ENCODE results near the gene AKAP6. TPM values are rescaled to one million over a fixed set of nuclear protein-coding genes. Genes with fewer than 3 reads are reported as not detected.

The AKAP6 gene
- total and polyA plus RNA-seq, 2 of the 8 experiments (the other 6 are each of a cell fraction or from before 2014, with no cell fraction given): 0.09 to 0.89 TPM

DNA sequence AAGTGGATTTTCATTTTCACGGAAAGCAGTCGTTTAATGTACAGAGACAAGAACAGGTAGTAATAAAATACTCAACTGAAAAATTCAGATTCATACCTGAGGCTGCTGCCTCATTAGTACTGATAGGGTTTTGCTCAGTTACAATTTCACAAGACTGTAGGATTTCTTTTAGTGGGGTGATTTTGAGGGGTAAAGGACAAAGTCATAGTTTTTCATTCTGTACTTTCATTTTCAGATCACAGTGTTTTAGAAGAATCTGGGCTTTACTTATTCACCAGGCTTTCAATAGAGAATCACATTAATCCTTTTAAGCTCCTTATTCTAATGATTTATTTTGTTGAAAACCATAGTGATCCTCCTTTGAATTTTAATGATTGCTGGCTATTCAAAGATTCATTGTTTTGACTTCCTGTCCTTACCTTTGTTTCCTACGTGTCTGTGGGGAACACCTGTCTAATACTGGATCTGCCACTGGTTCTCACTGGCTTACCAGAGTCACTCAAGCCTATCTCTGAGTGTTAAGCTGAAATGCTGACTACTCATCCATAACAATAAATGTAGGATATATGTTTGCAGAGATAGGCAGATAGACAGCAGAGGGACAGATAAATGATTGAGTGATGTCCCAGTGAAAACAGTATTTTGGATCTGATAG is 365.8 kb downstream of the AKAP6 start:
- H3K4me3 ChIP-seq (ENCODE audit: extremely low read depth in 1 of 4, insufficient read depth in 2 of 4, low read depth in 3 of 4, low read length in 4 of 4): no peak overlapping the region
- ChIA-PET CTCF (ENCODE audit: partially characterized antibody) (no interaction called here), POLR2A (ENCODE audit: partially characterized antibody) (no interaction called here)
- H2BK5ac ChIP-seq (ENCODE audit: low read depth, low read length): no peak overlapping the region
- H4K5ac ChIP-seq (ENCODE audit: insufficient read length, low read depth, low read length): no peak overlapping the region
- H2BK120ac ChIP-seq (replicated peaks; ENCODE audit: low read depth, low read length): no peak overlapping the region
- no peaks in the 10 kb centered on the region for H3K36me3 ChIP-seq (ENCODE audit: control insufficient read depth in 2 of 4, insufficient read depth in 4 of 4, low read length in 3 of 4)
- no peak overlapping the region for H3K56ac ChIP-seq (replicated peaks; ENCODE audit: insufficient read length, low read depth, low read length)
- TF ChIP-seq BCL11A (IDR thresholded peaks at IDR 0.05; ENCODE audit: low read depth in 2 of 2, low read length in 2 of 2) (no peak), GABPA (IDR thresholded peaks at IDR 0.05; ENCODE audit: borderline replicate concordance, insufficient read depth, low read length) (no peak), CBX8 (IDR thresholded peaks at IDR 0.05; ENCODE audit: borderline replicate concordance, low read depth, low read length) (no peak), KDM1A (IDR thresholded peaks at IDR 0.05; ENCODE audit: borderline replicate concordance, low read length) (no peak), CHD1 (IDR thresholded peaks at IDR 0.05; ENCODE audit: low read depth, low read length) (no peak), SAP30 (IDR thresholded peaks at IDR 0.05; ENCODE audit: insufficient read depth, insufficient replicate concordance, low read length) (no peak), SP4 (IDR thresholded peaks at IDR 0.05; ENCODE audit: low read length) (no peak), TEAD4 (IDR thresholded peaks at IDR 0.05; ENCODE audit: low read depth, low read length) (no peak), YY1 (IDR thresholded peaks at IDR 0.05; ENCODE audit: low read depth, low read length) (no peak), EGR1 (IDR thresholded peaks at IDR 0.05; ENCODE audit: borderline replicate concordance, low read depth, low read length) (no peak), NANOG (IDR thresholded peaks at IDR 0.05; ENCODE audit: insufficient read depth, low read depth, low read length, poor library complexity, severe bottlenecking) (no peak)
- TF ChIP-seq, protein P1, sequence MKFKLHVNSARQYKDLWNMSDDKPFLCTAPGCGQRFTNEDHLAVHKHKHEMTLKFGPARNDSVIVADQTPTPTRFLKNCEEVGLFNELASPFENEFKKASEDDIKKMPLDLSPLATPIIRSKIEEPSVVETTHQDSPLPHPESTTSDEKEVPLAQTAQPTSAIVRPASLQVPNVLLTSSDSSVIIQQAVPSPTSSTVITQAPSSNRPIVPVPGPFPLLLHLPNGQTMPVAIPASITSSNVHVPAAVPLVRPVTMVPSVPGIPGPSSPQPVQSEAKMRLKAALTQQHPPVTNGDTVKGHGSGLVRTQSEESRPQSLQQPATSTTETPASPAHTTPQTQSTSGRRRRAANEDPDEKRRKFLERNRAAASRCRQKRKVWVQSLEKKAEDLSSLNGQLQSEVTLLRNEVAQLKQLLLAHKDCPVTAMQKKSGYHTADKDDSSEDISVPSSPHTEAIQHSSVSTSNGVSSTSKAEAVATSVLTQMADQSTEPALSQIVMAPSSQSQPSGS (IDR thresholded peaks at IDR 0.05; ENCODE audit: low read length): no peak
- H3K9me3 ChIP-seq (ENCODE audit: insufficient read depth in 2 of 2, low read depth in 1 of 2, low read length in 1 of 2): no peaks in the 10 kb centered on the region
- DNase-seq (ENCODE audit: low read depth in 1 of 2, low spot score in 2 of 2) (no peak), FAIRE-seq (no peak)
- no peak overlapping the region for H3K4me2 ChIP-seq (ENCODE audit: insufficient read depth in 1 of 2, low read depth in 2 of 2, low read length in 2 of 2)
- no peak overlapping the region for H3K23ac ChIP-seq (ENCODE audit: insufficient read length)
- H2BK15ac ChIP-seq (ENCODE audit: low read length): no peak overlapping the region
- no peaks in the 10 kb centered on the region for H3K23me2 ChIP-seq (ENCODE audit: low read depth, low read length)
- H3K9ac ChIP-seq (replicated peaks in 1 of 4; ENCODE audit: extremely low read depth in 1 of 4, low read depth in 3 of 4, low read length in 3 of 4): no peak overlapping the region
- H4K91ac ChIP-seq (replicated peaks; ENCODE audit: insufficient read length, low read length): no peak overlapping the region
- H2AK5ac ChIP-seq (ENCODE audit: low read depth, low read length): no peak overlapping the region
- H2BK20ac ChIP-seq (ENCODE audit: low read length): no peak overlapping the region
- no peaks in the 10 kb centered on the region for H3K79me2 ChIP-seq (ENCODE audit: control insufficient read depth in 1 of 2, insufficient read depth in 2 of 2, low read length in 2 of 2)
- WGBS, 2 experiments (ENCODE audit: extremely low coverage in 1 of 2, insufficient coverage in 1 of 2, insufficient read length in 1 of 2, insufficient replicate concordance in 2 of 2, low coverage in 1 of 2, low lambda C conversion rate in 2 of 2, missing lambda C conversion rate in 1 of 2): 58% methylated on average over 3 of the region's 3 CpGs; no CpG with 5 or more reads in 1 of the 2 experiments
- H3K27me3 ChIP-seq (replicated peaks in 1 of 4; ENCODE audit: control insufficient read depth in 3 of 4, extremely low read depth in 1 of 4, insufficient read depth in 3 of 4, low read length in 3 of 4): no peaks in the 10 kb centered on the region
- no peak overlapping the region for H3K27ac ChIP-seq (ENCODE audit: low read depth, low read length)
- H3K14ac ChIP-seq (ENCODE audit: insufficient read length): no peak overlapping the region
- H3K4me1 ChIP-seq (replicated peaks in 1 of 4; ENCODE audit: control insufficient read depth in 3 of 4, insufficient read depth in 4 of 4, low read length in 3 of 4): no peaks in the 10 kb centered on the region
- no peak overlapping the region for H4K8ac ChIP-seq (ENCODE audit: extremely low read depth, insufficient read depth, low read length)
- no peaks in the 10 kb centered on the region for H4K20me1 ChIP-seq (replicated peaks in 1 of 2; ENCODE audit: control insufficient read depth in 1 of 2, insufficient read depth in 2 of 2, low read length in 2 of 2)
- H3K79me1 ChIP-seq (ENCODE audit: low read depth, low read length): no peaks in the 10 kb centered on the region
- H2AFZ ChIP-seq (ENCODE audit: low read length): no peak overlapping the region
- H3K18ac ChIP-seq (ENCODE audit: extremely low read depth, low read length): no peak overlapping the region
- H2BK12ac ChIP-seq (ENCODE audit: low read depth, low read length): no peak overlapping the region
- H3K4ac ChIP-seq (replicated peaks; ENCODE audit: insufficient read length, low read depth, low read length): no peak overlapping the region
